Posterior cingulate gyrus (tissue), 11 donors: ENCODE measurements around the gene TAOK2.

Experiments used
- DNase-seq, 10 donors: peaks; one replicate each; pipeline versions ENCODE4 v3.0.0 to v3.0.0-alpha.2; 2020 to 2021; ENCODE audit warnings: mixed read lengths in 3 of 10
- intact Hi-C: fragments of 100-400 bp; cut with DNase I; formaldehyde crosslinking; loops from one replicate; pipeline ENCODE4 v1.15.1; 2023

Gene TAOK2

GRCh38 chr16:29961479-29962343, 12.0 kb upstream of the TAOK2 start, which contains the start of gene TMEM219:
Gene TMEM219 (plus strand): TSS chr16:29962079. CDS start chr16:29963144, 1,065 bp downstream.
- peak; percentile 82 to 99 (median 90) for DNase-seq
- intact Hi-C loops = loop anchor here (5.0 kb wide), 1 partner anchor 34 kb away; the partner anchor contains the start of gene KCTD13

GRCh38 chr16:29962344-29962994, 11.2 kb upstream of the TAOK2 start:
- DNase-seq = peak in 3 of 10 donors; percentile 5 to 67 (median 15)
- intact Hi-C loops = loop anchor here (5.0 kb wide), 1 partner anchor 35 kb away; the partner anchor contains the start of gene KCTD13

- DNase-seq = peak in 2 of 10 donors; percentile 39 to 59
- intact Hi-C loops = loop anchor here (5.0 kb wide), 1 partner anchor 36 kb away; the partner anchor contains the start of gene KCTD13
These were observed 10.5 kb upstream of the TAOK2 start for GRCh38 chr16:29963021-29963743.

GRCh38 chr16:29968205-29968604, 5.5 kb upstream of the TAOK2 start:
- intact Hi-C loops = no loop called here
- DNase-seq = peak in 1 of 10 donors; percentile 6

- intact Hi-C loops = loop anchor here (5.0 kb wide), 1 partner anchor 109 kb away; the partner anchor contains the start of gene CDIPT
- peak in 1 of 10 donors; percentile 22 for DNase-seq
These were observed 2.4 kb upstream of the TAOK2 start for GRCh38 chr16:29971304-29971703.

- DNase-seq = peak in 1 of 10 donors; percentile 1
- intact Hi-C loops = loop anchor here (2.0 to 5.0 kb wide), 2 partner anchors 74 to 110 kb away; partner anchors contain the start of genes CDIPT and SEZ6L2
These were observed 1.2 kb upstream of the TAOK2 start for GRCh38 chr16:29972500-29972899.

- intact Hi-C loops = loop anchor here (1.0 to 5.0 kb wide), 3 partner anchors 22 to 111 kb away; partner anchors contain the start of genes CDIPT, HIRIP3 and SEZ6L2
These were observed 680 bp upstream of the TAOK2 start for GRCh38 chr16:29972992-29973383.

GRCh38 chr16:29974291-29975133, 844 bp downstream of the TAOK2 start:
- peak in 3 of 10 donors; percentile 70 to 83 (median 75) for DNase-seq
- intact Hi-C loops = loop anchor here (5.0 kb wide), 1 partner anchor 112 kb away; the partner anchor contains the start of gene CDIPT

More at GRCh38 chr16:29972992-29973383, 680 bp upstream of the TAOK2 start:
- peak in 1 of 10 donors; percentile 5 for DNase-seq

GRCh38 chr16:29975134-29975538, 1.5 kb downstream of the TAOK2 start:
- intact Hi-C loops = no loop called here

GRCh38 chr16:29975811-29976511, 2.3 kb downstream of the TAOK2 start:
- peak in 3 of 10 donors; percentile 49 to 84 (median 70) for DNase-seq
- intact Hi-C loops = no loop called here

More at GRCh38 chr16:29975134-29975538, 1.5 kb downstream of the TAOK2 start:
- no peak for DNase-seq

GRCh38 chr16:29977063-29977825, 3.6 kb downstream of the TAOK2 start:
- intact Hi-C loops = no loop called here
- DNase-seq = peak in 3 of 10 donors; percentile 39 to 66 (median 50)

GRCh38 chr16:29978081-29978480, 4.4 kb downstream of the TAOK2 start:
- intact Hi-C loops = no loop called here
- DNase-seq = peak in 2 of 10 donors; percentile 0 to 35

GRCh38 chr16:29978564-29979270, 5.0 kb downstream of the TAOK2 start:
- intact Hi-C loops = no loop called here
- peak in 3 of 10 donors; percentile 35 to 57 (median 56) for DNase-seq

- intact Hi-C loops = no loop called here
- peak in 3 of 10 donors; percentile 24 to 73 (median 56) for DNase-seq
These were observed 9.1 kb downstream of the TAOK2 start for GRCh38 chr16:29982560-29983419.

GRCh38 chr16:29983420-29984136, 9.9 kb downstream of the TAOK2 start:
- DNase-seq = peak in 3 of 10 donors; percentile 28 to 46 (median 30)
- intact Hi-C loops = no loop called here
